ENCODE results near the gene JADE1.

Gene JADE1

GRCh38 chr4:128840711-128841318 lies 31.3 kb downstream of the JADE1 start:
- Mint-ChIP-seq H3K4me1 (ENCODE audit: low read depth in 2 of 2) (peaks cover 37 to 45% of the 10 kb centered on the region in 2 donors), H3K9me3 (no peaks in the 10 kb centered on the region), H3K36me3 (ENCODE audit: insufficient read depth) (peaks cover 42% of the 10 kb centered on the region), H3K27ac (peak overlapping the region; percentile 8 to 81), H3K27me3 (no peaks in the 10 kb centered on the region), H3K4me3 (no peak overlapping the region)
- DNase-seq (no peak), ATAC-seq (replicated peaks) (peak; percentile 37)

GRCh38 chr4:128841402-128841801 lies 31.9 kb downstream of the JADE1 start:
- Mint-ChIP-seq H3K4me1 (ENCODE audit: low read depth in 2 of 2) (peaks cover 39 to 42% of the 10 kb centered on the region in 2 donors), H3K36me3 (ENCODE audit: insufficient read depth) (peaks cover 48% of the 10 kb centered on the region), H3K4me3 (no peak overlapping the region), H3K27ac (peak overlapping the region; percentile 8 to 81), H3K9me3 (no peaks in the 10 kb centered on the region), H3K27me3 (no peaks in the 10 kb centered on the region)
- DNase-seq (no peak), ATAC-seq (replicated peaks) (no peak)

DNA sequence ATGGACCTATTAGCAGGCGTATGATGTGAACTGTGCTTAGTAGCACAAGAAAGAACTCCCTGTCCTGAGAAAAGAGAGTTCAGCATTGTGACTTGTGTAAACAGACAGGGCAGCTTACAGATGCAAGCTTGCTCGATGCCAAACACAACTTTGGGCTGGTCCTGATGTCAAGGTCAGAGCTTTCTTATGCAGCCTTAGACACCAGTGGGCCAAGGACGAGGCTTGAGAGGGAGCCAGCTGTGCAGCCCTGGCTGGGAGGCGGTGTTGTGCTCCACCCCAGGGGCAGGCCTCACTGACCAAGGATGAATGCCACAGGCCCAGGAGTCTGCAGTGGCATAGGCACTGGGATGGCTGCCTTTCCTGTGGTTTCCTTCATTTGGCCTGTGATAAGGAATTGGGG lies 35.4 kb downstream of the JADE1 start:
- H3K9me3 Mint-ChIP-seq: no peaks in the 10 kb centered on the region
- ATAC-seq (replicated peaks): no peak
- no peak for DNase-seq
- no peak overlapping the region for H3K4me3 Mint-ChIP-seq
- peaks cover 20 to 26% of the 10 kb centered on the region in 2 donors for H3K4me1 Mint-ChIP-seq (ENCODE audit: low read depth in 2 of 2)
- no peaks in the 10 kb centered on the region for H3K27me3 Mint-ChIP-seq
- peaks cover 78% of the 10 kb centered on the region for H3K36me3 Mint-ChIP-seq (ENCODE audit: insufficient read depth)
- H3K27ac Mint-ChIP-seq: peak overlapping the region in 1 of 2 donors; percentile 63

DNA sequence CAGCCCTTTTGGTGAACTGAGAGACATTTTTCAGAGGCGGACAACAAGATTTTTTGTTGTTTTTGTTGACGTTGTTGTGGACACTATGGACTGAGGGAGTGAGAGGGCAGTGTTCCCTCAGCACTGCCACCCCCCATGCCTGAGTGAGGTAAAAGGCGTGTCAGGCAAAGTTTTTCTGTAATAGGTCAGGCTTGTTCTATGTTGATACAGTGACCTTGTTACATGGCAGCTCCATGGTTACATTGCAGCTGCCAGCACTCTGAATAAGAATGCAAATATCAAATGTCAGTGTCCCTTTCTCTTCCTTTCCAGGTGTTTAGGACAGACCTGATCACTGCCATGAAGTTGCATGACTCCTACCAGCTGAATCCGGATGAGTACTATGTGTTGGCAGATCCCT lies 36.6 kb downstream of the JADE1 start:
- Mint-ChIP-seq H3K27ac (peak overlapping the region; percentile 44 to 79), H3K36me3 (ENCODE audit: insufficient read depth) (peaks cover 84% of the 10 kb centered on the region), H3K9me3 (no peaks in the 10 kb centered on the region), H3K4me1 (ENCODE audit: low read depth in 2 of 2) (peaks cover 15 to 21% of the 10 kb centered on the region in 2 donors), H3K27me3 (no peaks in the 10 kb centered on the region), H3K4me3 (no peak overlapping the region)
- no peak for DNase-seq
- ATAC-seq (replicated peaks): no peak

- Mint-ChIP-seq H3K36me3 (ENCODE audit: insufficient read depth) (peaks cover 93% of the 10 kb centered on the region), H3K27ac (peak overlapping the region; percentile 44 to 79), H3K27me3 (no peaks in the 10 kb centered on the region), H3K4me3 (no peak overlapping the region), H3K4me1 (ENCODE audit: low read depth in 2 of 2) (peaks cover 8 to 15% of the 10 kb centered on the region in 2 donors), H3K9me3 (no peaks in the 10 kb centered on the region)
- DNase-seq: no peak
- no peak for ATAC-seq (replicated peaks)
Observed at GRCh38 chr4:128847082-128847724, 37.7 kb downstream of the JADE1 start.

DNA sequence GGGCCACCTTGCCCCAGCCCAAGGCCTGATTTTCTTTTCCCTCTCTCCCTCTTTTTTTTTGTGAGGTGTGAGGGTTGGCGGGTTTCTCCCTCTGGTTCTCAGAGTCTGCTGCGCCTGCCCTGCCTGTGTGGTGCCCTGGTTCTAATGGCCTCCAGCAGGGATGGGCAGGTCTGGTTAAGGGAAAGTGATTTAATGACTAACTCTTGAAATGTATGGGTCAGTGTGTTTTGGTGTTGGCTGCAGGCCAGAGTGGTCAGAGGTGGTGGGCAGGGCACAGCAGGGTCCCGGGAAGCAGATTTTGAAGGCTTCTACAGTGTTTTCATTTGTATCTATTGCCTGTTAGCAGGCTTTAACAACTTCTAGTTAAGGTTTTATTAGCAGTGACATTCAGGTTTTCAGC lies 39.0 kb downstream of the JADE1 start:
- Mint-ChIP-seq H3K27me3 (no peaks in the 10 kb centered on the region), H3K36me3 (ENCODE audit: insufficient read depth) (peaks cover 92% of the 10 kb centered on the region), H3K27ac (peak overlapping the region in 1 of 2 donors; percentile 38), H3K4me1 (ENCODE audit: low read depth in 2 of 2) (peaks cover 10 to 16% of the 10 kb centered on the region in 2 donors), H3K4me3 (no peak overlapping the region), H3K9me3 (no peaks in the 10 kb centered on the region)
- no peak for DNase-seq
- no peak for ATAC-seq (replicated peaks)

DNA sequence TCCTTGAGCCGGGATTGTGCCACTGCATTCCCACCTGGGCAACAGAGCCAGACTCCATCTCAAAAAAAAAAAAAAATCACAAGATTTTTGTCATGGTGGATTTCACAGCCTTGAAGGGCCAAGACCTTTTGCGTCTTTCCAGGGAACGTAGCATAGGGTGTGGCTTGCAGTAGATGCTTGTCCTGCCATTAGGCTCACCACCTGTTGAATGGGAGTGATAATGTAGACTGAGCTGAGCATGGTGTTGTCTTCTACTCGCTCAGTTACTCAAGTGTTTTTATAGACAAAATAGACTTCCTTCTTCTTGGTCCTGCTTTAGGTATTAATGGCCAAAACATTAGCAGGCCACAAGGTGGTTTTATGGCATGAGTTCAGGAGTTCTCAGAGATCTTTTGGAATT lies 40.8 kb downstream of the JADE1 start:
- Mint-ChIP-seq H3K4me3 (no peak overlapping the region), H3K4me1 (ENCODE audit: low read depth in 2 of 2) (peaks cover 24 to 31% of the 10 kb centered on the region in 2 donors), H3K36me3 (ENCODE audit: insufficient read depth) (peaks cover 86% of the 10 kb centered on the region), H3K9me3 (no peaks in the 10 kb centered on the region), H3K27ac (peak overlapping the region in 1 of 2 donors; percentile 70), H3K27me3 (no peaks in the 10 kb centered on the region)
- DNase-seq (no peak), ATAC-seq (replicated peaks) (no peak)

DNA sequence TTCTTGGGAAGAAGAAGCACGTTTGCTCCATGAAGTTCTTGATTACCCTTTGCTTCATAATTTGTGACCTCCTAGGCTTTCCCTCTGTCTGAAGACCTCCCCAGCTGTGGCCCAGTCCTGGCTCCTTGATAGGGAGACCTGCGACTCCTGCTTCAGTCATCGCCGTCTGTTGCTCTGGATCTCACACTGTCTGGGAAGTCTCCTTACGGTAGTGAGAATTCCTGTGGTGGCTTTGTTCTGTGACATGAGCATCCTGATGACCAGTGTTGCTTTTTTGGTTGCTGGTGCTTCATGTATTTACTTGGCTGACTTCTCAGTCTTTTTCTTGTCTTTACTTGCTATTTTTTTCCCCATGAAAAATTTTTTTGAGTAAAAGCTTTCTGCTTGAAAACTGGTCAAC lies 44.2 kb downstream of the JADE1 start:
- DNase-seq: no peak
- H3K9me3 Mint-ChIP-seq: no peaks in the 10 kb centered on the region
- H3K4me1 Mint-ChIP-seq (ENCODE audit: low read depth in 2 of 2): peaks cover 25 to 30% of the 10 kb centered on the region in 2 donors
- H3K36me3 Mint-ChIP-seq (ENCODE audit: insufficient read depth): peaks cover 88% of the 10 kb centered on the region
- peak overlapping the region; percentile 78 to 96 for H3K27ac Mint-ChIP-seq
- peak overlapping the region; percentile 47 to 66 for H3K4me3 Mint-ChIP-seq
- H3K27me3 Mint-ChIP-seq: no peaks in the 10 kb centered on the region
- no peak for ATAC-seq (replicated peaks)

GRCh38 chr4:128854433-128854832 lies 44.9 kb downstream of the JADE1 start:
- peak; percentile 28 to 37 (median 34) for DNase-seq
- Mint-ChIP-seq H3K36me3 (ENCODE audit: insufficient read depth) (peaks cover 83% of the 10 kb centered on the region), H3K9me3 (no peaks in the 10 kb centered on the region), H3K4me3 (peak overlapping the region; percentile 47 to 66), H3K27ac (peak overlapping the region; percentile 78 to 96), H3K27me3 (no peaks in the 10 kb centered on the region), H3K4me1 (ENCODE audit: low read depth in 2 of 2) (peaks cover 25 to 32% of the 10 kb centered on the region in 2 donors)
- ATAC-seq (replicated peaks): peak; percentile 99

GRCh38 chr4:128855621-128856020 lies 46.1 kb downstream of the JADE1 start:
- H3K27me3 Mint-ChIP-seq: no peaks in the 10 kb centered on the region
- peaks cover 83% of the 10 kb centered on the region for H3K36me3 Mint-ChIP-seq (ENCODE audit: insufficient read depth)
- peaks cover 27 to 31% of the 10 kb centered on the region in 2 donors for H3K4me1 Mint-ChIP-seq (ENCODE audit: low read depth in 2 of 2)
- DNase-seq (no peak), ATAC-seq (replicated peaks) (no peak)
- no peaks in the 10 kb centered on the region for H3K9me3 Mint-ChIP-seq
- H3K4me3 Mint-ChIP-seq: no peak overlapping the region
- H3K27ac Mint-ChIP-seq: peak overlapping the region in 1 of 2 donors; percentile 96

DNA sequence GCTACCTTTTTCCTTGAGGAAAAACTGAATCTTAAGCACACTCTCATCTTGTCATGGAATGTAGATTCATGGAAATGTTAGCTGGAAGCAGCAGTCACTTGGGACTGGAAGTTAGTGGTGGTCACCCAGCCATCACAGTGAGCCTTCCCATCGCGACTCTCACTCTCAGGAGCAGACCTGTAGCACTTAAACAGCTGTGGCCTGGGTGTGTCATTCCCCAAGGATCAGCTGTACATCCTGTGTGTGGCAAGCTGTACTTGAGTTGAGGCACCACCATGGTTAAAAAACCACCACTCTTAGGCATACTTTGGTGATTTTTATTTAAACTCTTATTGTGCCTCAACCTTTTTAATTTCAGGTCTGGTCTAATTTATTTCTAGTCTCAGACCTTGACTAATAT lies 46.7 kb downstream of the JADE1 start:
- DNase-seq: no peak
- Mint-ChIP-seq H3K4me1 (ENCODE audit: low read depth in 2 of 2) (peaks cover 27 to 31% of the 10 kb centered on the region in 2 donors), H3K36me3 (ENCODE audit: insufficient read depth) (peaks cover 77% of the 10 kb centered on the region), H3K9me3 (no peaks in the 10 kb centered on the region), H3K4me3 (no peak overlapping the region), H3K27ac (no peak overlapping the region), H3K27me3 (no peaks in the 10 kb centered on the region)
- ATAC-seq (replicated peaks): no peak

- peaks cover 63% of the 10 kb centered on the region for H3K36me3 Mint-ChIP-seq (ENCODE audit: insufficient read depth)
- peaks cover 38 to 43% of the 10 kb centered on the region in 2 donors for H3K4me1 Mint-ChIP-seq (ENCODE audit: low read depth in 2 of 2)
- H3K9me3 Mint-ChIP-seq: no peaks in the 10 kb centered on the region
- H3K27ac Mint-ChIP-seq: peak overlapping the region; percentile 35 to 65
- no peak overlapping the region for H3K4me3 Mint-ChIP-seq
- DNase-seq (no peak), ATAC-seq (replicated peaks) (no peak)
- H3K27me3 Mint-ChIP-seq: no peaks in the 10 kb centered on the region
Observed at GRCh38 chr4:128858879-128859671, 49.6 kb downstream of the JADE1 start.

GRCh38 chr4:128859887-128860677 lies 50.6 kb downstream of the JADE1 start:
- H3K4me3 Mint-ChIP-seq: no peak overlapping the region
- H3K27ac Mint-ChIP-seq: peak overlapping the region; percentile 35 to 65
- ATAC-seq (replicated peaks): no peak
- H3K4me1 Mint-ChIP-seq (ENCODE audit: low read depth in 2 of 2): peaks cover 29 to 33% of the 10 kb centered on the region in 2 donors
- H3K36me3 Mint-ChIP-seq (ENCODE audit: insufficient read depth): peaks cover 61% of the 10 kb centered on the region
- DNase-seq: no peak
- no peaks in the 10 kb centered on the region for H3K9me3 Mint-ChIP-seq
- no peaks in the 10 kb centered on the region for H3K27me3 Mint-ChIP-seq
